ENCODE data around the gene TPD52L1.

TPD52L1 gene

DNA sequence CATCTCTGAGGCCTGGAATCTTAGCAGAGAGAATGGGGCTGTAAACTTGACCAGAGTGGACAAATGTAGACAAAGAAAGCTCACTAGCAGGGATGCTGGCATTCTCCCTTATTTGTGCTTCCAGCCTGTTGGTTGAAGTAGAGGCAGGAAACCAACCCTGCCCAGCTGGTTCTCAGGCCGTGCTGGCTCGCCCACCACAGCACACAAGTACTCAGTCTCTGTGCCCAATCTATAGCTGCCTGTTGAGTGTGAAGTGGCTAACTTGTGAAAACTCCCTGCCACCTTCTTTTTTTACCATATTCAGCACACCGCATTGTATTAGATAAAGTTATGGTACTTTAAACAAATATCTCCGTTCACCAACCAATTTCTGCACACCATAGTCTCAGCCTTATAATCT lies 110.9 kb downstream of the TPD52L1 start:
- no peak for DNase-seq (ENCODE audit: low read depth)
- TF ChIP-seq, protein P1, sequence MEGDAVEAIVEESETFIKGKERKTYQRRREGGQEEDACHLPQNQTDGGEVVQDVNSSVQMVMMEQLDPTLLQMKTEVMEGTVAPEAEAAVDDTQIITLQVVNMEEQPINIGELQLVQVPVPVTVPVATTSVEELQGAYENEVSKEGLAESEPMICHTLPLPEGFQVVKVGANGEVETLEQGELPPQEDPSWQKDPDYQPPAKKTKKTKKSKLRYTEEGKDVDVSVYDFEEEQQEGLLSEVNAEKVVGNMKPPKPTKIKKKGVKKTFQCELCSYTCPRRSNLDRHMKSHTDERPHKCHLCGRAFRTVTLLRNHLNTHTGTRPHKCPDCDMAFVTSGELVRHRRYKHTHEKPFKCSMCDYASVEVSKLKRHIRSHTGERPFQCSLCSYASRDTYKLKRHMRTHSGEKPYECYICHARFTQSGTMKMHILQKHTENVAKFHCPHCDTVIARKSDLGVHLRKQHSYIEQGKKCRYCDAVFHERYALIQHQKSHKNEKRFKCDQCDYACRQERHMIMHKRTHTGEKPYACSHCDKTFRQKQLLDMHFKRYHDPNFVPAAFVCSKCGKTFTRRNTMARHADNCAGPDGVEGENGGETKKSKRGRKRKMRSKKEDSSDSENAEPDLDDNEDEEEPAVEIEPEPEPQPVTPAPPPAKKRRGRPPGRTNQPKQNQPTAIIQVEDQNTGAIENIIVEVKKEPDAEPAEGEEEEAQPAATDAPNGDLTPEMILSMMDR (conservative IDR thresholded peaks at IDR 0.05; ENCODE audit: low read length) = no peak

DNA sequence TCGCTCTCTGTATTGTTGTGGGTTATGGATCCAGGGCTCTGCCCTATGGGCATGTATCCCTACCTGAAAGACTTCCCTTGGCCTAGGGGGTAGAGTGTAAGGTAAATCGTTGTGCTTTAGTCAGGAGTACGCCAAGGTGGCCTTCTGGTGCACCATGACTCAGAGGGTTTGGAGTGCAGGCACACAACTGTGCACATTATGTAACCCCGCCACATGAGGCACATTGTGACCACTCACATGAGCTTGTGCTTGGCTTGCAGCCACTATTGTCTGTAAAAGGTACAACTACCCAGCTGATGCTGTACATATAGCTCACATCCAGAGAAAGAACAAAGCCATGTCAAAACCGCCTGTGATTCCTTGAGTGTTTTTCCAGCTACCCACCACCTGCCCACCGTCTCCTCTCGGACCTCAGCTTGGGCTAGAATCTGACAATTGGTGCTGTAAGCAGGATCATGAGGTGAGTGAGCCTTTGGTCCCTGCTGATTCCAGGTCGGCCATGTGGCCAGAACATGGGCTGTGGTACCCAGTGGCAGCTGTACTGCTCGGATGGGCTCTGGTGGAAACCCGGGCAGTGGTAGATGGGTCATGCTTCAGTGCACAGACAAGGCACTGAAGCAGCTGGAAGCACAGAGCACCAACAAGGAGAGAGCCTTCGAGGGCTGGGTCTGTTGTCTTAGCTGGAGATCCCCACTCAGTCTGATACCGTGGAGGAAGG lies 114.4 kb downstream of the TPD52L1 start:
- no peak for DNase-seq (ENCODE audit: low read depth)
- TF ChIP-seq, protein P1 (conservative IDR thresholded peaks at IDR 0.05; ENCODE audit: low read length) = no peak
- H3K4me3 ChIP-seq (ENCODE audit: low read length) = no peak overlapping the region

More for the DNA sequence above, 110.9 kb downstream of the TPD52L1 start:
- no peak overlapping the region for H3K4me3 ChIP-seq (ENCODE audit: low read length)

DNA sequence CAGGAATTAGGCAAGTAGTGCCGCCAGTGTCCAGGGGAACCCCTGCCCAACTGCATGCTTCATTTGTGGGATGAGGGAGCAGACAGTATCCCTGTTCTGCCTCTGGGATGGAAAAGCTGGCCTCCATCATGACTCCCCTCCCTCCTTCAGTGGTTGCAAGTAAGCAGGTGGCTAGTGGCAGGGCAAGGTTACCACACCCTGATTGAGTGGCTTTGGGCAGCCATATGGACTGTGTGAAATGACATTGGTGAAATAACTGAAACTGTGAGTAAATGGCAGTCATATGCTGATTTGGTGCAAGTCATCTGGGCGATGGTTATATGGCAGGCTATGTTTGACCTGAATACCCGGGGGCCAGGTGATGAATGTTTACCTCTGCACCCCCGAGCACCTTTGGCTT lies 115.2 kb downstream of the TPD52L1 start:
- TF ChIP-seq, protein P1 (conservative IDR thresholded peaks at IDR 0.05; ENCODE audit: low read length) = no peak

DNA sequence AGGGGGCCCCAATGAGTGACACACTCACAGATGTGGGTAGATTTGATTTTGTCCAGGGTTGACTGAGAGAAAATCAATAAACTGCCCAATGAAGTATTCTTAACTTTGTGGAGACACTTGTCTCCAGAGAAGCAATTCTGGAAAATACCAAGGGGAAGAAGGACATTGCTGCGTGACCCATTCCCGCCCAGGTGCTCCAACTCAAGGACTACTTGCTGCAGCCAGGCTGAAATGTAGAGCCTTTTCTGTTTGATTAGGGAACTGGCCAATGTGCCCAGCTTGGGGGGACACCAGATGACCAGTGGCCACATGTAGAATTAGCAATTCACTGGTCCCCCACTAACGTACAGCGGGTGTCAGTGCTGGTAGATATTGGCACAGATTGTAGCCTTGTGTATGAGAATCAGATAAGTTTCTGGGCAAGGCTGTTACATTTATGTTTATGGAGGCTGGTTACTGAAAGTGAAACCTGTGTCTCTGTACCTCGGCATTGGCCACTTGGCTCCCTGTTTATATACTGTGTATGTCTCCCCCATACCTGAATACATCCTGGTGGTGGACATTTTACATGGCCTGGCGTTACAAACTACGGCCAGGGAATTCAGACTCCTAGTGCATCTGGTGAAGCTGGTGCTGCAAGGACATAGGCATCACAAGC lies 115.9 kb downstream of the TPD52L1 start:
- TF ChIP-seq, protein P1 (conservative IDR thresholded peaks at IDR 0.05; ENCODE audit: low read length) = no peak
- no peak overlapping the region for H3K4me3 ChIP-seq (ENCODE audit: low read length)
- no peak for DNase-seq (ENCODE audit: low read depth)

More for the DNA sequence above, 115.2 kb downstream of the TPD52L1 start:
- no peak overlapping the region for H3K4me3 ChIP-seq (ENCODE audit: low read length)
- no peak for DNase-seq (ENCODE audit: low read depth)

DNA sequence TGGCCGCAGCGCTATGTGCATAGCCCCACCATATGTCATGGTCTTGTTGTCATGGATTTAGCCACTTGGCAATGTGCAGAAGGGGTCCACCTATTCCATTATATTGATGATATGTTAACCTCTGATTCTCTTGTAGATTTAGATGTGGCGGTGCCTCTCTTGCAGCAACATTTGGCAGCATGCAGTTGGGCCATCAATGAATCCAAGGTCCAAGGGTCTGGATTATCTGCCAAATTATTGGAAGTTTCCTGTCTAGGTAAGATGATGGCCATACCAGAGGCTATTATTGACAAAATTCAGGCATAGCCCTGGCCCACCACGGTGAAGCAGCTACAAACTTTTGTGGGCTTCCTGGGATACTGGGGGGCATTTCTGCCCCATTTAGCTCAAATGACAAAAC lies 116.8 kb downstream of the TPD52L1 start:
- no peak for DNase-seq (ENCODE audit: low read depth)
- TF ChIP-seq, protein P1 (conservative IDR thresholded peaks at IDR 0.05; ENCODE audit: low read length) = no peak
- no peak overlapping the region for H3K4me3 ChIP-seq (ENCODE audit: low read length)

DNA sequence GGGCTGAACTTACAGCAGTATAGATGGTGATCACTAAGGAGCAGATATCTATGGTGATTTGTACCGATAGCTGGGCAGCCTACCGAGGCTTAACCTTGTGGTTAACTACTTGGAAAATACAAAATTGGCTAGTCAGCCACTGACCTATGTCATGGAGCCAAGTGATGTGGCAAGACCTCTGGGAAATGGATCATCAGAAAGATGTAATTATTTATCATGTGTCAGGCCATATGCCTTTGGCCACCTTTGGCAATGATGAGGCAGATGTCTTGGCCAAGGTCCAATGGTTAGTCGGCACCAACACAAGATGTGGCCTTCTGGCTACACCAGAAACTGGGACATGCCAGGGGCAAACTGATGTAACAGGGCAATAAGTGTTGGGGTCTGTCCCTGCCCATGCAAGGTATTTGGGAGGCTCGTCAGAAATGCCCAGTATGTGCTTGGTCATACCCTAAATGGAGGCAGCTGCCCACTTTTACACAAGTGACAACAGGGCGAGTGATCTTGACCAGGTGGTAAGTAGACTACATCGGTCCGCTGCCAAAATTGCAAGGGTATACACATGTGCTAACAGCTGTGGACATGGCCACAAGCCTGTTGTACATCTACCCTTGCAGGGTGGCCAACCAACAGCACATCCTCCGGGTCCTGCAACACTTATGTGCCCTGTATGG lies 118.0 kb downstream of the TPD52L1 start:
- no peak overlapping the region for H3K4me3 ChIP-seq (ENCODE audit: low read length)
- DNase-seq (ENCODE audit: low read depth) = peak; percentile 45
- TF ChIP-seq, protein P1 (conservative IDR thresholded peaks at IDR 0.05; ENCODE audit: low read length) = no peak
